DOHH2 (cell line): ENCODE results near the gene DGCR2.

Source experiments
- H3F3A ChIP-seq: fragments of 200-600 bp; sonication (generic), shearing (Covaris generic); 2 replicates; pipeline ENCODE4 v1.6.0; 2016; ENCODE audit warnings: antibody characterized with exemption, mild to moderate bottlenecking; ENCODE audit not compliant: control insufficient read depth, insufficient read depth
- H3K27ac ChIP-seq: fragments of 200-600 bp; sonication (generic); 2 replicates; pipeline ENCODE4 v1.5.1; 2014; ENCODE audit warnings: low read depth, mild to moderate bottlenecking, low read length, moderate library complexity
- H3K27me3 ChIP-seq: fragments of 200-600 bp; sonication (generic); 2 replicates; pipeline ENCODE4 v1.6.1; 2014; ENCODE audit warnings: mild to moderate bottlenecking, low read length, mixed read lengths; ENCODE audit not compliant: control insufficient read depth
- H3K36me3 ChIP-seq: fragments of 200-600 bp; sonication (generic); 2 replicates; pipeline ENCODE4 v1.6.1; 2014; ENCODE audit warnings: mild to moderate bottlenecking, low read length, moderate library complexity, mixed read lengths; ENCODE audit not compliant: control insufficient read depth
- H3K4me1 ChIP-seq: fragments of 200-600 bp; sonication (generic); 2 replicates; pipeline ENCODE4 v1.6.1; 2014; ENCODE audit warnings: mild to moderate bottlenecking, low read length, mixed read lengths; ENCODE audit not compliant: control insufficient read depth
- H3K4me2 ChIP-seq: fragments of 200-600 bp; sonication (generic); 2 replicates; pipeline ENCODE4 v1.6.0; 2014; ENCODE audit warnings: mild to moderate bottlenecking, low read length, moderate library complexity
- H3K4me3 ChIP-seq: fragments of 200-600 bp; sonication (generic); 2 replicates; pipeline ENCODE4 v1.5.1; 2014; ENCODE audit warnings: mild to moderate bottlenecking, low read length, mixed read lengths
- H3K79me2 ChIP-seq: fragments of 200-600 bp; sonication (generic); 2 replicates; pipeline ENCODE4 v1.6.1; 2014; ENCODE audit warnings: mild to moderate bottlenecking, low read length, mixed read lengths; ENCODE audit not compliant: control insufficient read depth
- H3K9me2 ChIP-seq: fragments of 200-600 bp; sonication (generic); replicated peaks from 2 replicates; pipeline ENCODE4 v1.6.1; 2014; ENCODE audit warnings: mild to moderate bottlenecking, low read length, mixed read lengths; ENCODE audit not compliant: control insufficient read depth
- H3K9me3 ChIP-seq: fragments of 200-600 bp; sonication (generic); 2 replicates; pipeline ENCODE4 v1.6.1; 2014; ENCODE audit warnings: antibody characterized with exemption, low read length, mixed read lengths; ENCODE audit not compliant: control insufficient read depth, insufficient read depth
- H4K20me1 ChIP-seq: fragments of 200-600 bp; sonication (generic); 2 replicates; pipeline ENCODE4 v1.6.0; 2014; ENCODE audit warnings: low read depth, mild to moderate bottlenecking, antibody characterized with exemption, low read length, moderate library complexity; ENCODE audit not compliant: control insufficient read depth, insufficient read depth
- EZH2phosphoT487 ChIP-seq: fragments of 200-600 bp; sonication (generic); IDR thresholded peaks from 2 replicates; pipeline ENCODE4 v1.6.1; 2017; ENCODE audit warnings: borderline replicate concordance, mild to moderate bottlenecking, antibody characterized with exemption, low read length, moderate library complexity, mixed read lengths
- TF ChIP-seq, protein P1 (sequence below): fragments of 200-600 bp; sonication (generic); IDR thresholded peaks from one replicate; pipeline ENCODE4 v1.5.1; 2014; ENCODE audit warnings: antibody characterized with exemption, mild to moderate bottlenecking, low read depth, low read length; ENCODE audit not compliant: poor library complexity, severe bottlenecking

Gene DGCR2

DNA sequence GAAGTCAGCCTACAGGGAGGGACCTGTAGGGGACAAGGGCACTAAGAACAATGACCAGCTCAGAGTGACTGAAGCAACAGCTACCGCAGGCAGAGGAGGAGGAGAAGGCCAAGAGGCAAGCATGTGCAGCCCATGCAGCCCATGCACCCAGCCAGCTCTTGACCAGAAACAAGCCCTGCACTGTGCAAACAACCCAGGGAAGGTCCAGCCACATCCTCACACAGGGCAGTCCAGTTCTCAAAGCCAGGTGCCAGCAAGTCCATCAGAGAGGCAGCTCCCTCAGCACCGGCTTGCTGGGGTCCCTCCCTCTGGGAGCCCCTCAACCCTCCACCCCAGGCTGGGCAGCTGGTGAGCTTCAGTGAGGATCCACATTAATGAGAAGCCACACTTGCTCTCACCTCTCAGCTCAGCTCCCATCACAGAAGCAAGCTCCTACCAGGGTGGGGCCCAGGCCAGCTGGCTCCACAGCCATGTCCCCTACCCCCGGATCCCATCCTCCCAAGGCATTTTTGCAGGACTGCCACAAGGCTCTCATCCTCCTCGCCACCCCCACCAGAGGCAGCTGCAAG, 7.1 kb downstream of the DGCR2 start:
- Histone ChIP-seq H4K20me1 (peaks cover 29% of the 10 kb centered on the region), H3K79me2 (peaks cover 91% of the 10 kb centered on the region), H3K4me2 (no peak overlapping the region)

DNA sequence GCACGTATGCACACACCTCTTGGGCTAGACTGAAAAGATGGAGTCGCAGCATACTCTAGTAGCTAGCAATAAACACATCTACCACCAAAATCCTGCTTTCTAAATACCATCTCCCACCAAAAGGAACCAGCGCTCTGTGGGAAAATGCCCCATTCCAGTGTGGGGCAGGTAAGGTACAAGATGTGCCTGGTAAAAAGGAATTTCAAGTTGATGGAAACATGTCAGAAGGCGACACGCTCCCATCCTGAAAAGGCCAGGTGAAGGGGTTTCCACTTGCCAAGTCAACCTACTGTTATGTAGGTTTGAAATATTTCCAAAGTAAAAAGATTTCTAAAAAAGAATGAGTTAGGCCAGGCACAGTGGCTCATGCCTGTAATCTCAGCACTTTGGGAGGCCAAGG, 8.8 kb downstream of the DGCR2 start:
- peaks cover 32% of the 10 kb centered on the region for H3K4me1 ChIP-seq
- H3K36me3 ChIP-seq: peaks cover 6% of the 10 kb centered on the region; the same call in 1 of the 2 replicates
- H4K20me1 ChIP-seq: peaks cover 28% of the 10 kb centered on the region
- H3K4me2 ChIP-seq: no peak overlapping the region
- H3K27ac ChIP-seq: no peak overlapping the region
- H3K9me3 ChIP-seq: no peaks in the 10 kb centered on the region
- H3K9me2 ChIP-seq: no peaks in the 10 kb centered on the region
- no peaks in the 10 kb centered on the region for H3K27me3 ChIP-seq
- TF ChIP-seq, protein P1, sequence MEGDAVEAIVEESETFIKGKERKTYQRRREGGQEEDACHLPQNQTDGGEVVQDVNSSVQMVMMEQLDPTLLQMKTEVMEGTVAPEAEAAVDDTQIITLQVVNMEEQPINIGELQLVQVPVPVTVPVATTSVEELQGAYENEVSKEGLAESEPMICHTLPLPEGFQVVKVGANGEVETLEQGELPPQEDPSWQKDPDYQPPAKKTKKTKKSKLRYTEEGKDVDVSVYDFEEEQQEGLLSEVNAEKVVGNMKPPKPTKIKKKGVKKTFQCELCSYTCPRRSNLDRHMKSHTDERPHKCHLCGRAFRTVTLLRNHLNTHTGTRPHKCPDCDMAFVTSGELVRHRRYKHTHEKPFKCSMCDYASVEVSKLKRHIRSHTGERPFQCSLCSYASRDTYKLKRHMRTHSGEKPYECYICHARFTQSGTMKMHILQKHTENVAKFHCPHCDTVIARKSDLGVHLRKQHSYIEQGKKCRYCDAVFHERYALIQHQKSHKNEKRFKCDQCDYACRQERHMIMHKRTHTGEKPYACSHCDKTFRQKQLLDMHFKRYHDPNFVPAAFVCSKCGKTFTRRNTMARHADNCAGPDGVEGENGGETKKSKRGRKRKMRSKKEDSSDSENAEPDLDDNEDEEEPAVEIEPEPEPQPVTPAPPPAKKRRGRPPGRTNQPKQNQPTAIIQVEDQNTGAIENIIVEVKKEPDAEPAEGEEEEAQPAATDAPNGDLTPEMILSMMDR: no peak
- TF ChIP-seq EZH2phosphoT487: no peak
- no peak overlapping the region for H3K4me3 ChIP-seq
- H3F3A ChIP-seq: 0 out of 2 replicates have a peak, but pooled peaks cover under 1% of the 10 kb centered on the region
- H3K79me2 ChIP-seq: peaks cover 91% of the 10 kb centered on the region

More for the DNA sequence above, 7.1 kb downstream of the DGCR2 start:
- H3K36me3 ChIP-seq: peaks cover 11% of the 10 kb centered on the region
- H3F3A ChIP-seq: peaks cover 3% of the 10 kb centered on the region; the same call in 1 of the 2 replicates
- TF ChIP-seq EZH2phosphoT487: no peak
- TF ChIP-seq, protein P1: no peak
- no peaks in the 10 kb centered on the region for H3K9me3 ChIP-seq
- no peaks in the 10 kb centered on the region for H3K9me2 ChIP-seq
- no peak overlapping the region for H3K27ac ChIP-seq
- H3K27me3 ChIP-seq: no peaks in the 10 kb centered on the region
- H3K4me1 ChIP-seq: peaks cover 35% of the 10 kb centered on the region
- H3K4me3 ChIP-seq: no peak overlapping the region

- Histone ChIP-seq H3K4me1 (peaks cover 15% of the 10 kb centered on the region), H3K4me3 (no peak overlapping the region), H3K36me3 (0 out of 2 replicates have a peak, but pooled peaks cover 3% of the 10 kb centered on the region), H3K9me3 (no peaks in the 10 kb centered on the region), H3K9me2 (no peaks in the 10 kb centered on the region), H3K27ac (no peak overlapping the region), H3K4me2 (no peak overlapping the region), H4K20me1 (peaks cover 20% of the 10 kb centered on the region), H3K27me3 (no peaks in the 10 kb centered on the region), H3F3A (no peaks in the 10 kb centered on the region), H3K79me2 (peaks cover 91% of the 10 kb centered on the region)
- TF ChIP-seq EZH2phosphoT487: no peak
- TF ChIP-seq, protein P1: no peak
Observed at GRCh38 chr22:19111584-19111983, 10.6 kb downstream of the DGCR2 start.
